Spinal cord (tissue), 10 donors: ENCODE measurements around the gene TBC1D14. TPM values are rescaled to one million over a fixed set of nuclear protein-coding genes. Genes with fewer than 3 reads are reported as not detected.

Source experiments
- DNase-seq, 6 donors: peaks; one replicate each; pipeline versions ENCODE4 v3.0.0 to v3.0.0-alpha.2; 2013 to 2015; ENCODE audit warnings: low spot score in 6 of 6, low read depth in 4 of 6
- H3K27ac ChIP-seq: one replicate; pipeline ENCODE4 v1.5.1; 2013; ENCODE audit warnings: low read depth, low read length, control low read depth
- H3K27me3 ChIP-seq: one replicate; pipeline ENCODE4 v1.6.1; 2013; ENCODE audit warnings: low read length; ENCODE audit not compliant: control insufficient read depth, insufficient read depth
- H3K36me3 ChIP-seq: one replicate; pipeline ENCODE4 v1.6.1; 2013; ENCODE audit warnings: low read length; ENCODE audit not compliant: control insufficient read depth, insufficient read depth
- H3K4me1 ChIP-seq: one replicate; pipeline ENCODE4 v1.6.1; 2013; ENCODE audit warnings: low read length; ENCODE audit not compliant: control insufficient read depth, insufficient read depth
- H3K4me3 ChIP-seq: one replicate; pipeline ENCODE4 v1.5.1; 2013; ENCODE audit warnings: low read depth, low read length, control low read depth
- H3K9me3 ChIP-seq: one replicate; pipeline ENCODE4 v1.6.1; 2013; ENCODE audit warnings: low read length; ENCODE audit not compliant: control insufficient read depth, insufficient read depth
- WGBS: methylation state at CpG from one replicate; pipeline ENCODE4 v1.1.5; 2013; ENCODE audit warnings: missing lambda C conversion rate; ENCODE audit not compliant: insufficient coverage; 5-methylcytosine and 5-hydroxymethylcytosine counted together
- polyA plus RNA-seq, 2 donors: library from polyadenylated mRNA; unstranded; fragments of 120-200 nt; gene quantifications; one replicate each; pipeline ENCODE4 v1.2.1, GENCODE V29; 2013; ENCODE audit not compliant: insufficient read length in 2 of 2
- total RNA-seq, 2 donors: library from RNA; depleted of rRNA in 1 of 2; stranded (reverse); fragments of 120-200 nt in 1 of 2; fragments of >200 nt in 1 of 2; gene quantifications; one replicate each; pipeline versions ENCODE4 v1.2.3 to v1.2.4, GENCODE V29; 2013 to 2014
- donor health status: healthy.

TBC1D14 gene
- total and polyA plus RNA-seq, 4 donors = 73.7 to 104 (median 102) TPM

GRCh38 chr4:7029921-7030320, 120.3 kb downstream of the TBC1D14 start:
- 90% methylated on average over 10 of the region's 10 CpGs for WGBS
- no peaks in the 10 kb centered on the region for H3K4me1 ChIP-seq
- H3K27me3 ChIP-seq = no peaks in the 10 kb centered on the region
- no peaks in the 10 kb centered on the region for H3K9me3 ChIP-seq
- H3K36me3 ChIP-seq = peaks cover 79% of the 10 kb centered on the region
- DNase-seq = no peak
- no peak overlapping the region for H3K4me3 ChIP-seq
- no peak overlapping the region for H3K27ac ChIP-seq

- Histone ChIP-seq H3K9me3 (no peaks in the 10 kb centered on the region), H3K36me3 (peaks cover 71% of the 10 kb centered on the region), H3K27ac (no peak overlapping the region), H3K27me3 (no peaks in the 10 kb centered on the region), H3K4me3 (no peak overlapping the region), H3K4me1 (no peaks in the 10 kb centered on the region)
- DNase-seq = no peak
- 98% methylated on average over 10 of the region's 10 CpGs for WGBS
These were observed 121.2 kb downstream of the TBC1D14 start for GRCh38 chr4:7030856-7031255.

GRCh38 chr4:7031558-7032449, 122.2 kb downstream of the TBC1D14 start:
- no peaks in the 10 kb centered on the region for H3K4me1 ChIP-seq
- no peak overlapping the region for H3K27ac ChIP-seq
- H3K27me3 ChIP-seq = no peaks in the 10 kb centered on the region
- no peak overlapping the region for H3K4me3 ChIP-seq
- DNase-seq = no peak
- 91% methylated on average over 28 of the region's 35 CpGs for WGBS
- H3K36me3 ChIP-seq = peaks cover 67% of the 10 kb centered on the region
- H3K9me3 ChIP-seq = no peaks in the 10 kb centered on the region

GRCh38 chr4:7032596-7032995, 123.0 kb downstream of the TBC1D14 start:
- no peaks in the 10 kb centered on the region for H3K27me3 ChIP-seq
- H3K27ac ChIP-seq = no peak overlapping the region
- no peak overlapping the region for H3K4me3 ChIP-seq
- H3K36me3 ChIP-seq = peaks cover 59% of the 10 kb centered on the region
- 68% methylated on average over 5 of the region's 8 CpGs for WGBS
- no peaks in the 10 kb centered on the region for H3K9me3 ChIP-seq
- no peak for DNase-seq
- no peaks in the 10 kb centered on the region for H3K4me1 ChIP-seq

- H3K27ac ChIP-seq = no peak overlapping the region
- peaks cover 40% of the 10 kb centered on the region for H3K36me3 ChIP-seq
- no peaks in the 10 kb centered on the region for H3K4me1 ChIP-seq
- WGBS = 62% methylated on average over 20 of the region's 20 CpGs
- H3K4me3 ChIP-seq = no peak overlapping the region
- no peaks in the 10 kb centered on the region for H3K9me3 ChIP-seq
- H3K27me3 ChIP-seq = no peaks in the 10 kb centered on the region
- peak in 1 of 6 donors; percentile 19 for DNase-seq
These were observed 124.8 kb downstream of the TBC1D14 start for GRCh38 chr4:7034262-7035081.

- WGBS = 71% methylated on average over 2 of the region's 6 CpGs
- Histone ChIP-seq H3K4me3 (no peak overlapping the region), H3K27me3 (no peaks in the 10 kb centered on the region), H3K4me1 (peaks cover 14% of the 10 kb centered on the region), H3K9me3 (no peaks in the 10 kb centered on the region), H3K27ac (no peak overlapping the region), H3K36me3 (peaks cover 11% of the 10 kb centered on the region)
- DNase-seq = peak in 1 of 6 donors; percentile 2
These were observed 127.8 kb downstream of the TBC1D14 start for GRCh38 chr4:7037425-7037824.

GRCh38 chr4:7040765-7041164, 131.1 kb downstream of the TBC1D14 start:
- no peak for DNase-seq
- no peaks in the 10 kb centered on the region for H3K9me3 ChIP-seq
- no CpG with 5 or more reads among the region's 4 CpGs for WGBS
- H3K27ac ChIP-seq = no peak overlapping the region
- no peaks in the 10 kb centered on the region for H3K27me3 ChIP-seq
- peaks cover 9% of the 10 kb centered on the region for H3K36me3 ChIP-seq
- H3K4me3 ChIP-seq = no peak overlapping the region
- H3K4me1 ChIP-seq = peaks cover 35% of the 10 kb centered on the region

- H3K27ac ChIP-seq = no peak overlapping the region
- H3K4me1 ChIP-seq = peaks cover 39% of the 10 kb centered on the region
- H3K27me3 ChIP-seq = no peaks in the 10 kb centered on the region
- H3K4me3 ChIP-seq = no peak overlapping the region
- peaks cover 13% of the 10 kb centered on the region for H3K36me3 ChIP-seq
- DNase-seq = no peak
- WGBS = 94% methylated on average over 19 of the region's 19 CpGs
- no peaks in the 10 kb centered on the region for H3K9me3 ChIP-seq
These were observed 131.6 kb downstream of the TBC1D14 start for GRCh38 chr4:7041246-7041645.

GRCh38 chr4:7041801-7042502, 132.3 kb downstream of the TBC1D14 start:
- no peaks in the 10 kb centered on the region for H3K9me3 ChIP-seq
- peak overlapping the region; percentile 85 for H3K27ac ChIP-seq
- H3K36me3 ChIP-seq = peaks cover 16% of the 10 kb centered on the region
- H3K4me3 ChIP-seq = peak overlapping the region; percentile 74
- peak in 2 of 6 donors; percentile 24 to 28 for DNase-seq
- H3K27me3 ChIP-seq = no peaks in the 10 kb centered on the region
- H3K4me1 ChIP-seq = peaks cover 46% of the 10 kb centered on the region
- 13% methylated on average over 42 of the region's 42 CpGs for WGBS
